Mucosa of descending colon (tissue), 3 donors: ENCODE results near the gene IPO11. TPM values are rescaled to one million over a fixed set of nuclear protein-coding genes. Genes with fewer than 3 reads are reported as not detected.

ENCODE experiments used
- ATAC-seq: fragments of 200-7000 bp; cut with Tn5 transposase; one replicate; pipeline ENCODE4 v1.9.1; 2020; ENCODE audit warnings: mild to moderate bottlenecking, moderate library complexity
- DNase-seq, 3 donors: peaks; one replicate each; pipeline ENCODE4 v3.0.0-alpha.2; 2020
- H3K36me3 ChIP-seq: fragments of 200-600 bp; one replicate; pipeline ENCODE4 v1.8.0; 2021; ENCODE audit warnings: low read depth, mild to moderate bottlenecking
- H3K4me1 ChIP-seq: fragments of 200-600 bp; one replicate; pipeline ENCODE4 v1.8.0; 2021; ENCODE audit warnings: low read depth, mild to moderate bottlenecking
- H3K4me3 ChIP-seq: fragments of 200-600 bp; one replicate; pipeline ENCODE4 v1.8.0; 2021; ENCODE audit warnings: mild to moderate bottlenecking
- H3K9me3 ChIP-seq: fragments of 200-600 bp; one replicate; pipeline ENCODE4 v1.8.0; 2021; ENCODE audit warnings: mild to moderate bottlenecking
- intact Hi-C, 2 donors: fragments of 100-400 bp; cut with DNase I in 1 of 2; cut with micrococcal nuclease in 1 of 2; formaldehyde crosslinking; loops; one replicate each; pipeline versions ENCODE4 v1.11.0 to v1.11.1; 2022; cut with DNase I, micrococcal nuclease
- total RNA-seq, 3 donors: library from RNA; stranded (reverse); fragmentation: NEBNext Ultra II Directional in 2 of 3; extraction: Animal tissue kit (Norgen Biotek cat#: 25700) in 2 of 3; gene quantifications; one replicate each; pipeline versions ENCODE4 v1.2.1 to v1.2.4, GENCODE V29; 2021 to 2023
- TF ChIP-seq, protein P1 (sequence below): fragments of 200-600 bp; IDR thresholded peaks from one replicate; pipeline ENCODE4 v1.8.0; 2022; ENCODE audit warnings: antibody characterized with exemption, mild to moderate bottlenecking
- donor health status: DM: no; HTN: no; CAD: no; lungs with moderate emphysema.
- donor health status: DM: no; HTN: no; CAD: no.
- donor health status: DM: no; HTN: yes; CAD: no.

The IPO11 gene
- total RNA-seq, 3 donors from 2014 or later = 17.6 to 21.9 (median 18.5) TPM

DNA sequence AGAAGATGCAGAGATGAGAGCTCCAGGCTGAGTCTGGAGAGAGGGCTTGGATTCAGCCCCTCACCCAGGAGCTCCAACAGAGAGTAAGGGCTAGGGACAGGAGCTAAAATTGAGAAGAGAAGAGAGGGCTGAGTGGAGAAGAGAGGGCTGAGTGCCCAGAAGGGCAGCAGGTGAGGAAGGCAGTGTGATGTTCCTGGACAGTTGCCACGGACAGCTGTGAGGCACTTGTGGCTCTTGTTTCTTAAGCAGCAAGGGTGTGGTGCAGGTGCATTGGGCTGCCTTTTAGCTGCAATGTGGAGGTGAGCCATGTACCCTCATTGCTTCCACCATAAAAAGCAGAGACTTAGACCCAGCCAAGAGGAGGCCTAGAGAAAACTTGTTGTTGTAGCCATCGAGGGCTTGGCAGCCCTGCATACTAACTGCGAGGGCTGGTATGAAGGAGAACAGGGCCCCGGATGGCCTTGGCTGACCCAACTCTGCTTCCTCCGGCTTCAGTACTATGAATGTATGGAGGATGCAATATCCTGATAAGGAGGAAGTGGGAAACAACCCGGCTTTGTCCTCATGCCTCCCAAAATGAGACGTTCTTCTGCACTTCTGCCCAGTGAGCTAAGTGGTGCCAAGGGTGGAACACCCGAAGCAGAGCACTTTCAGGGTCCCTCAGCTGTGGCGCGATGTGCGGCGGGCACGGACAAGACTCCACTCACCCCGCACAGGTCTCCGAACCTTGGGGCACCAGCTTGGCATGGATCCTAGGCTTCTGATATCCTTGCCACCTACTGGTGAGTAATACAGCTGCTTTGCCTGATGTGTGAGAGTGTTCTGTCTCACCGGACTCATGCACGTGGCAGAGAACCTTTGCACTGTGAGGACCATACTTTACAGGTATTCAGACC lies 231.2 kb downstream of the IPO11 start:
- H3K36me3 ChIP-seq = no peaks in the 10 kb centered on the region
- H3K9me3 ChIP-seq = no peaks in the 10 kb centered on the region
- H3K4me1 ChIP-seq = no peaks in the 10 kb centered on the region
- no peak for DNase-seq
- TF ChIP-seq, protein P1, sequence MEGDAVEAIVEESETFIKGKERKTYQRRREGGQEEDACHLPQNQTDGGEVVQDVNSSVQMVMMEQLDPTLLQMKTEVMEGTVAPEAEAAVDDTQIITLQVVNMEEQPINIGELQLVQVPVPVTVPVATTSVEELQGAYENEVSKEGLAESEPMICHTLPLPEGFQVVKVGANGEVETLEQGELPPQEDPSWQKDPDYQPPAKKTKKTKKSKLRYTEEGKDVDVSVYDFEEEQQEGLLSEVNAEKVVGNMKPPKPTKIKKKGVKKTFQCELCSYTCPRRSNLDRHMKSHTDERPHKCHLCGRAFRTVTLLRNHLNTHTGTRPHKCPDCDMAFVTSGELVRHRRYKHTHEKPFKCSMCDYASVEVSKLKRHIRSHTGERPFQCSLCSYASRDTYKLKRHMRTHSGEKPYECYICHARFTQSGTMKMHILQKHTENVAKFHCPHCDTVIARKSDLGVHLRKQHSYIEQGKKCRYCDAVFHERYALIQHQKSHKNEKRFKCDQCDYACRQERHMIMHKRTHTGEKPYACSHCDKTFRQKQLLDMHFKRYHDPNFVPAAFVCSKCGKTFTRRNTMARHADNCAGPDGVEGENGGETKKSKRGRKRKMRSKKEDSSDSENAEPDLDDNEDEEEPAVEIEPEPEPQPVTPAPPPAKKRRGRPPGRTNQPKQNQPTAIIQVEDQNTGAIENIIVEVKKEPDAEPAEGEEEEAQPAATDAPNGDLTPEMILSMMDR = no peak
- H3K4me3 ChIP-seq = no peak overlapping the region
- intact Hi-C loops = no loop called here
- ATAC-seq = no peak

GRCh38 chr5:62645223-62645622 lies 232.7 kb downstream of the IPO11 start:
- Histone ChIP-seq H3K4me3 (no peak overlapping the region), H3K36me3 (no peaks in the 10 kb centered on the region), H3K9me3 (no peaks in the 10 kb centered on the region), H3K4me1 (no peaks in the 10 kb centered on the region)
- intact Hi-C loops = no loop called here
- TF ChIP-seq, protein P1 = no peak
- DNase-seq (no peak), ATAC-seq (no peak)

DNA sequence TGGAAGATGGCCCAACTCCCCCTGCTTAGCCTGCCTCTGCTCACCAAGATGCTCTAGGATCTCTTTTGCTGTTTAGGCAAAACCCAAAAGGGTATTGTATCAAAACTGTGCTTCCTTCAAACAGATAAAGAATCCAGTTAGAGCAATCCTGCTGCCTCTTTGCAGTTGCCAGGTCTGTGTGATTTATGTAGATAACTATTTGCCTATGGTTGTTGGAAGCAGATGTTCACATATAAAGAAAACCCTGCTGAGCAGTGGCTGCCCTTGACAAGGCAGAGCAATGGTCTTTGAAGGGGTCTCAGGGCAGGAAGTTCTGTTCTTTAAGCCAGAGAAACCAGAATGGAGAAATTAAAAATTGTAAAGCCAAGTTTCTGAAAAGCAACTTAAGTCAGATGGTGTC lies 234.7 kb downstream of the IPO11 start:
- intact Hi-C loops = no loop called here
- Histone ChIP-seq H3K9me3 (no peaks in the 10 kb centered on the region), H3K4me3 (no peak overlapping the region), H3K4me1 (no peaks in the 10 kb centered on the region), H3K36me3 (no peaks in the 10 kb centered on the region)
- TF ChIP-seq, protein P1 = no peak
- DNase-seq (no peak), ATAC-seq (no peak)

GRCh38 chr5:62649025-62649424 lies 236.5 kb downstream of the IPO11 start:
- Histone ChIP-seq H3K4me1 (no peaks in the 10 kb centered on the region), H3K36me3 (no peaks in the 10 kb centered on the region), H3K4me3 (no peak overlapping the region), H3K9me3 (no peaks in the 10 kb centered on the region)
- DNase-seq = no peak
- TF ChIP-seq, protein P1 = no peak
- ATAC-seq = no peak
- intact Hi-C loops = no loop called here

- DNase-seq (no peak), ATAC-seq (peak; percentile 28)
Measured at GRCh38 chr5:62649476-62650113, 237.0 kb downstream of the IPO11 start.

More at GRCh38 chr5:62649476-62650113, 237.0 kb downstream of the IPO11 start:
- intact Hi-C loops = no loop called here
- Histone ChIP-seq H3K36me3 (no peaks in the 10 kb centered on the region), H3K4me3 (no peak overlapping the region), H3K9me3 (no peaks in the 10 kb centered on the region), H3K4me1 (no peaks in the 10 kb centered on the region)
- TF ChIP-seq, protein P1 = no peak
